HG02884 (cell line): ENCODE data around the gene AEN.

Source experiments
- ATAC-seq: cut with Tn5 transposase; IDR thresholded peaks from one replicate; pipeline ENCODE4 v1.9.1; 2021; ENCODE audit warnings: mild to moderate bottlenecking, moderate library complexity; ENCODE audit not compliant: unreplicated experiment

AEN gene

GRCh38 chr15:88613074-88613944 is 7.8 kb upstream of the AEN start:
- ATAC-seq: no peak

- peak; percentile 78 for ATAC-seq
Measured at GRCh38 chr15:88615303-88616107, 5.6 kb upstream of the AEN start.

GRCh38 chr15:88616240-88616639 is 4.9 kb upstream of the AEN start:
- ATAC-seq: no peak

GRCh38 chr15:88617031-88617722 is 4.0 kb upstream of the AEN start:
- ATAC-seq: no peak

- ATAC-seq: no peak
Measured at GRCh38 chr15:88617790-88618189, 3.4 kb upstream of the AEN start.

- ATAC-seq: no peak
Measured at GRCh38 chr15:88618686-88619085, 2.5 kb upstream of the AEN start.

GRCh38 chr15:88619796-88620195 is 1.3 kb upstream of the AEN start:
- no peak for ATAC-seq

GRCh38 chr15:88621789-88622604 is 857 bp downstream of the AEN start:
- peak; percentile 36 for ATAC-seq

GRCh38 chr15:88622605-88622975 is 1.4 kb downstream of the AEN start:
- ATAC-seq: peak; percentile 7

GRCh38 chr15:88623061-88623460 is 1.9 kb downstream of the AEN start:
- ATAC-seq: no peak

- ATAC-seq: no peak
Measured at GRCh38 chr15:88623632-88624031, 2.5 kb downstream of the AEN start.

- ATAC-seq: peak; percentile 27
Measured at GRCh38 chr15:88624156-88624970, 3.2 kb downstream of the AEN start.

GRCh38 chr15:88624971-88625490 is 3.9 kb downstream of the AEN start:
- no peak for ATAC-seq

GRCh38 chr15:88625943-88626741 is 5.0 kb downstream of the AEN start:
- ATAC-seq: no peak

- ATAC-seq: no peak
Measured at GRCh38 chr15:88627463-88627862, 6.3 kb downstream of the AEN start.

GRCh38 chr15:88628018-88628654 is 7.0 kb downstream of the AEN start:
- no peak for ATAC-seq

- ATAC-seq: no peak
Measured at GRCh38 chr15:88629071-88629470, 7.9 kb downstream of the AEN start.

GRCh38 chr15:88630141-88630721 is 9.1 kb downstream of the AEN start:
- no peak for ATAC-seq
